HCEC 1CT (cell line): Measurements from ENCODE around the gene TIMM23.
"Not testable (repeated sequence)": the region's sequence is repeated elsewhere in the genome, so short reads cannot be mapped to it uniquely, and the experiment has no call there.

ENCODE experiments used
- DNase-seq: peaks from one replicate; pipeline ENCODE4 v3.0.0-alpha.2; 2017

The TIMM23 gene

DNA sequence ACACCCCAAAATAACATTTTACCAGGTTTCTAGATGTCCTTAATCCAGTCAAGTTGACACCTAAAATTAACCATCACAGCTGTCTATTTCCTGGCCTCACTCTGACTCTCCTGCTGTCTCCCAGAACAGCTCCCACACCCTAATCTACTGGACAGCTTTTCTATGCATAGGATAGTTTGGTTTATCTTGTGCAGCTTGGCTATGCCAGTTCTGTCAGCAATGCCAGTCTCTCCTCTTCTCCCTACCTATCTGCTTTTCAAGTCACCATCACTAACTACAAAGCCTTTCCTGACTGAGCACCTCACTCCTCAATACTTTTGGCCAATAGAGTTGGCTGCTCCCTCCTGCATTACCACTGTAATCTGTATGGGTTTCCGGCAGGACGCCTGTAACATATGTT, 53.1 kb downstream of the TIMM23 start:
- no peak for DNase-seq

DNA sequence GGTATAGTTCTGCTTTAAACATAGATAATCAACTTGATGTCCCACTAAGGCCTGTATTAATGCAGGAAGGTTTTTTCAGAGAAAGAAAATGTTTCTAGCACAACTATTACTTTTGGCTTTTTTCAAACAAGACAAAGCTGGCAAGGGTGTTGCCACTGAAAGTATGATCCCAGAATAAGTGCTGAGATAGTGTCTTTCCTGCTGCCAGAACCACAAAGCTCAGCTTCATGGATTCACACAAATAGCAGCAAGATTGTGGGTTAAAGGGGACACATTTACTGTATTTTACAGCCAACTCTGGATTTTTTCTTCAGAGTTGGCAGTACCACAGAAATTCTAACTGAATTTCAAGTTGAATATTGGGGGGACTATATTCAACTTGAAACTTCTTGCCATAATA, 53.8 kb downstream of the TIMM23 start:
- DNase-seq: no peak

DNA sequence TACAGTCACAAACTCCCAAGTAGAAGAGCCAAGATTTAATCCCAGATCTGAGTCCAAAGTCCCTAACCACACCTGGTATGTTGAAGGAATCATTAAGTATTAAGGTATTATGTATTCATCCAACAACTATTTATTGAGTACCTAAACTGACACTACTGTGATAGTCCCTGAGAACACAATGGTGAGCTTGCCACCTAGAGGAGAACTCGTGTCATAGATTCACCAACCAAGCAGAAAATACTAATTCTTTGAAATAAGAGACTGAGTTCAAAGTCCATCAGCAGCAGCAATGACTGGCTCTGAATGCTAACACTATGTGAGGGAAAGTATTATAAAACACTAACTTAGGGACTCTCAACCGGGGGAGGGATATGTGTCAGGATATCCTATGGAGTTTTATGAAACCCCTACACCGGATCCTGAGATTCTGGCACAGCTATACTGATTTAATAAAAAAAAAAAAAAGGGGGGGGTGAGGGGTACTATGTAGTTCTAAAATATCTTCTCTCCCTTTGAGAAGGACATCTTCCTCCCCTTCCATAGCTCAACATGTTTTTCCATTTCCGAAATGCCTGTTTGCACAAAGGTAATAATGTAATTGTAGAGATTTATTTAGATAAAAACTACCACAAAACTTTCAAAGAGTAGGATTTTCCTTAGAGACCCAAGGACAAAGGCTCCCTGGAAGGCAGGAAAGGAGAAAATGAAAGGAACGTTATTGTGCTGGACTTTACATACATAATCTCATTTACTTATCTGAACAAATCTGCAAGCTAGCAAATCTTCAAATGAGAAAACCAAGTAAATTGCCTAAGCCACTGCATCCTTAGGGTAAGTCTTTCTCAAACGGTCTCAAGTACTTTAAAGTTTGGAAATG, 56.5 kb downstream of the TIMM23 start:
- peak; percentile 77 for DNase-seq

DNA sequence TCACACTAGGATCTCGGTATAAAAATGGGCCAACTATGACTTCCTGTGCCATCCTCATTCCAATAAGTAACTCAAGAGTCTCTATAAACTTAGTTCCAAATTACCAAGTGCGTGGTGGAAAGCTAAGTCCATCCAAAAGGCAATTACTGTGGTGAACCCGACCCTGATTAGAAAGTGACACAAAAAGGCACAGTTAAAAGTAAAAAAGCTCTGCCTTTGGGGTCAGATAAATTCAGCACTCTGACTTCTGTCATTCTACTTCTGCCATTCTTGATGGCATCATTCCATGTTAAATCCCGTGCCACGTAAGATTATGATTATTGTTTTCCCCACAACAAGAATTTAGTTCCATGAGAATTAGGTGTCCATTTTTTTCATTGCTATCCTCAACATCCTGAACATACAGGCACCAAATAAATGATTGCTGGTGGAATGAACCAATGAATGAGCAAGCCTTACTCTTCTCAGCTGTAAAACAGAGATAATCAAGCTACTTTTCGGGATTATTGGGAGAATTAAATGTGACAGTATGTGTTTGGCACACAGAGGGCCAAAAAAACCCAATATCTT, 57.3 kb downstream of the TIMM23 start:
- DNase-seq: no peak

DNA sequence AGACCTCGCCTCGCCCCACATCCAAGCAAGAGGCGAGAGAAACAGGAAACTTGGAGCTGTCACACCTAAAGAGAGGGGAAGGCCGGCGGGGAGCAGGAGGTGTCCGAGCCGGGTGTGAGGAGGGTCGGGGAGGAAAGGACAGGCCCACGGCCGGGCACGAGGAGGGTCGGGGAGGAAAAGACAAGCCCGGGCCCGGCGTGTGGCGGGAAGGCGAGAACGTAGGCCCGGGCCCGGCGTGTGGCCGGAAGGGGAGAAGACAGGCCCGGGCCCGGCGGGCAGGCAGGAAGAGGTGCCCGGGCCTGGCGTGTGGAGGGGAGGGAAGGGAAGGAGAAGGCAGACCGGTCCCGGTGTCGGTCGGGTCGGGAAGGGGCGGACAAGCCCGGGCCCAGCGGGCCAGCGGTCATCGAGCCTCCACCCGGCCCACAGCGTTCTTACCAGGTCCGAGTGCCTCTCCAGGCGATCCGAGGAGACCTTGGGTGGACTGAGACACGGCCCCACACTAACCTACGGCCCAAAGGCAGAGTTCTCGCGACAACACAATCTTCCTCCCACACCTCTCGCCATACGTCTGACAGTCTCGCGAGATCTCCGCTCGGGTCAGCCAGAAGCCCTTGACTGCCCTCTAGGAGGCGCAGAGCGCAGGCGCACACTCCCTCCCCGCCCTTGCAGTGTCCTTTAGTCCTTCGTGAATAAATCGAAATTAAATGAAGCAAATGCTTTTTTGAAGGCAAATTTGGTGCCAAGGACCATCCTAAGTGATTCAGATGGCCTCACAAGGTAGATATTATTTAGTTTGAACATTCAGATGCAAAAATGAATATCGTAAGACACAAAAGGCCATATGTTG, 58.0 kb downstream of the TIMM23 start, which contains the start of gene NCOA4:
NCOA4 (minus strand) TSS at position 533 of the 847 bp plus-strand sequence. CDS start 13,943 bp downstream, outside the sequence.
- DNase-seq: peak; percentile 98

DNA sequence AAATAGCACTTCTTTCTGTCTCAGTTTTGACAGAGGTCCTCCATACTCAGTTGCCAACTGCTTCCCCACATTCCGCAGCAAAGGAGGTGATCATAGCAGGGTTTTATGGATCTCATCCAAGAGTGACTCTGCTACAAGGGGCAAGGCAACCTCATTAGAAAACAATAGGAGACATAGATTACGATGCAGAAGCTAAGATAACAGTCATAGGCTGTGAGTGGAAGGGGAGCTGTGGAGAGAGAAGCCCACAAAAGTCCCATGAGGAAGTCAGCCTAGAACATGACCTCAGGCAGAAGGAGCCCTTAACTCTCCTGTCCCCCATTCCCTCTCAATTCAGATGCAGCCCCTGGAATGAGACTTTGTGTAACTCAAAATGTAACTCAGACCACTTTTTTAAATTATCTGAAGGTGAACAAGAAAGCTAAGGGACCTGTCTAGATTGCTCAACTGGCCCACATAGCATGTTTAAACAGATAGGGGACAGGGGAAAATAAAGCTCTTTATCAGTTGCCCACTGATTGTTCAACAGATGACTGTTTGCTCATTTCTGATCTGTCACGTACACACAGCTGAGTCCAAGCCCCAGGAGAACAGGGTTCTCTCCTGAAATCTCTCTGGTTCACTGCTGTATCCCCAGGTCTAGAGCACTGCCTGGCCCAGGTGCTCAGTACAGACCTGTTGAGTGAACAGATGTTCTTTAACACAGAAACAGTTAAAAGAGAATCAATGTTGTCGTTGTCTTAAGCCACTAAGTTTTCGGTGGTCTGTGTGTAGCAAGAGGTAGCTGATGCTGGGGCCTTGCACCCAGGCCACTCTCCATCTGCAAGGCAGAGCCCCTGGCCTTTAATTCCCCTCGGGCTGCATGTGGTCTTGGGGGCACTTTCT, 59.6 kb downstream of the TIMM23 start:
- no peak for DNase-seq

DNA sequence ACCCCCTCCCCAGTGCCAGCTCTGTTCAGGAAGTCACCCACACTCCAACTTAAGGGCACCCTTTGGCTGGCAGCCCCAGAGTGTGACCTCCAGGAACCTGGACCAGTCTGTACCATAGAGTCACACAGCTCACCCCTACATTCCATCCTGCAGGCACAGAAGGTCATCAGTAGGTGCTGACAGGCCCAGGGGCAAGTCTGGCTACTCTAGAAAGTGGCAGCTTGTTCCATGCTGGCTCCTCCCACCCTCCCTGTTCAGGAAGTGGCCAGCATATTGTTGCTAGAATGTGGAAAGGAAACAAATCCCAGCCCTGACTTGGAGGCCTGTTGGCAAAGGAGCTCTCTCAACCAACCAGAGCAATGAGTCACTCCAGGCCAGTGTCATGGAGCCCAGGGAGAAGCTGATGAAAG, 61.3 kb downstream of the TIMM23 start:
- peak; percentile 66 for DNase-seq

DNA sequence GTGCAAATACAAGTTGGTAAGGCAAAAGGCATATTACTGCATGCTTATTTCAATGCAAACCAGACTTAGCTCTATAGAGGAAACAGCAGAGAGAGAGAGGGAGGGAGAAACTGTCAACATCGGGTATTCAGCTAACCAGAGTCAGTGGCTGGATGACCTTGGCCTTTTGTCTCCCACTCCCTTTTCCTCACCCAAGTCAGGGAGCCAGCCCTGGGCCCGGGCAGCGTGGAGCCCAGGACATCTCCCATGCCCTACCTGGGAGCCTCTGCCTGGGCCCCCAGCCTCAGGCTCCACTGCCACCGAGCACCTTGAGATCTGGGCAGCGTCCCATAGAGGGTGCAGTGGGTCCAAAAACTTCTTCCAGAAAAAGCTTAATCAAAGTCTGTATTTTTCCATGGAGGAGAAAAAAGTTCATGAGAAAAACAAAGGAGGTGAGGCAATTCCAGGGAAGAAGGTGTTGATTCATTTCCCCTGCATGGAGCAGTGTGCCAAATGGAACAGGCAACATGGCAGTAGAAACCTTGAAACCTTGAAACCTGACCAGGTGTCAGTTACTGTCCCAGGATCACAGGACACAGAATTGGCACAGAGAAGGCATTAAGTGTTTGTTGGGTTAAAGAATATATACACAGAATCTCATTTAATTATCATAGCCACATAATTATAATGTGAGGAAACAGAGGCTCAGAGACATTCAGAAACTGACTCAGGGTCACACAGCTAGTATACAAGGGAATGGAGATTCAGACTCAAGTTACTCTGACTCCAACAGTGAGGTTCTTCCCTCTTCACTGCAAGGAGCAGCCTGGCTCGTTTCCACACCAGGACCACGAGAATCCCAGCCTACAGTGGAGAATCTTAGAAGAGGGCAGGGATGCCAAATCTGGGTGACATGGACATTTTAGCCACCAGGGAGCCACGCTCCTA, 63.9 kb downstream of the TIMM23 start:
- DNase-seq: peak; percentile 31

DNA sequence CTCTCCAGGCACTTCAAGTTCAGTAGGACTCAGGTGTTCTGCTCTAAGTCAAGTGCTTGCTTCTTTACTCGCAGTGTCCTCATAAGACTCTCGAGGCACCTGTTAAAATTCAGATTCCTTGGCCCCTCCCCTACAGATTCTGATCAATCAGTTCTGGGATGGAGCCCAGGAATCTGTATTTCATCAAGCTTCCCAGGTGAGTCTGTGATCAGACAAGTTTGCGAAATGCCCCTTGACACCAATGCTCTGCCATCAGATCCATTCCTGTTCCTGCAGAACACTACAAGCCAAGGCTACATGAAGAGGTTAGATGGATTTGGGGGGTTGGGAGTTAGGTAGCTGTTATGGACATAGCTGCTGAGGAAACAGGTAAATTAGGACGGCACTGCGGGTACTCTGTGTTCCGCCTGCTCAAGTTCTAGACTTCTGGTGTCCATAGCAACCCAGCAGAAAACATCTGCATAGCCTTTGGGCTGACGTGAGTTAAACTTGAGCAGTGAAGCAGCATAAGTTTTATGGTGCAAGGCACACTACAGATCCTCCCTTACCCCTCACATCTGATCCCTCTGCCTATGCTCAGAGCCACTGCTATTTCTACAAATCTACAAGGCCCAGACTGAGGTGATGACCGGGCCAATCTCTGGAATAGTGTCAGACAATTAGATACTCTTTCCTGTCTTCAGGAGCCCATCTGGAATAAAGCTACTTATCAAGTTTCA, 65.0 kb downstream of the TIMM23 start:
- DNase-seq: no peak

DNA sequence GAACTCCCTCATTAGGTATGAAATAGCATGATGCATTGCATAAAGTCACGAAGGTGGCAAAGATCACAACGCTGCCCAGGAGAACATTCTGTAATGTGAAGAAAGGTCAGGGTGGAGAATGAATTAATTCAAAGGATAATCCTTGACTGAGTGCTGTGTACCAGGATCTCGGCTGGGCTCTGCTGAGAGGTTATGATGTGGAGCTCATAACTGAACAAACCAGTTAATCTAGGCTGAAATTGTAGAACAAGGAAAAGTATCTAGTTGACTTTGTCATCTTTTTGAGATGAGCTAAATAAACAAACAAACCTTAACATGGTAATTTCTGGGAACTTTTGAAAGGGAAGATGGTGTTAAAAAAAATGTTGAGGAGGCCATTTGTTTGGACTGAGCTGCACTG, 67.7 kb downstream of the TIMM23 start:
- DNase-seq: no peak

DNA sequence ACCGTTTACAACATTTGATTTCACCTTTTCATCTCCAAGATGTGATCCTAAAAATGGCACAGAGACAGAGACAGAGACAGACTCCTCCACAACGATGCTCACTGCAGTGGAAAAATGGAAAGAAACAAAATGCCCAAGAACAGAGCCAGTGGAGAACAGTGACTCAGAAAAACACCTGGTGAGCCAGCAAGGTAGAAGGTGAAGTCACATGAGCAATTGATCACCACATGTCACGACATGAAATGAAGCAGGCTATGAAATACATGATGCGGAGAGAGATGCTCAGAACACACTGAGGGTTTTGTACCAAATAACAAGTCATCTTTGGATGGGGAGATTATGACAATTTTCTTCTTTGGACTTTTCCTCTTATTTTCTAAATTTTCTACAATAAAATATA, 70.2 kb downstream of the TIMM23 start:
- DNase-seq: no peak

DNA sequence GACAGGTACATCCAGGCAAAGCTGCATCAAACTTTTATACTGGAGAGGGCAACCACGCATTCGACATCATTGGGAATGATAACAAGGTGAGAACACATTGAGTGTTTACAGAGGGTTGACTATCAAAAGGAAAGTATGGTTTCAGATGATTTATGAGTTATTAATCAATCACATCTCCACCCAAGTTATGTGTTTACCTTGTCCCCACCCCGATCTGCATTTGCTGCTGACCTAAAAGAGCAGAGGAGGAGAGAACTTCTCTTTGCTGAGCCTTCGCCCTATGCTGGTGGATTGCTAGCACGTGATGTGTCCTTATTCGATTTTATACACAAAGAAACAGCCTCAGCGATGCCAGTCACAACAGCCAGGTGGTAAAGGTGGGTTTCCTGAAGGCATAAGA, 74.0 kb downstream of the TIMM23 start, which contains the start of gene MSMB:
MSMB (minus strand) TSS at position 9 of the 400 bp plus-strand sequence. CDS start 32 bp downstream, outside the sequence.
- DNase-seq: no peak

DNA sequence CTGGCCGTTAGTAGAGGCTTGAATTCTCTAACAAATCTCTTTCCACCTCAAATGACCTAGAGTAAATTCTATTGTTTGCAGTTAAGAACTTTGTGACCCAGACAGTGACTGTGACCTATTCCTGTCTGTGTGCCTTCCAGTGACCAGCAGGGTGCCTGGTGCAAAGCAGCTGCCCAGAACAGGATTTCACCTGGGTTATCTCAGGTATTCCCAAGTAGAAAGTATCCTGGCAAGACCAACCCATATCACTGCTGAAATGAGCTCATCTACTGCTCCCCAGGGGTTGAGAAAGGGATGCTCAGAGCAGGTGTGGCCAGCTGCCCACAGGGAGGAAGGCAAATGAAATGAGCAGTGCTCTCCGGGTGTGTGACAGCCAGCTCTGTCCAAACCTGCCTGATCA, 75.9 kb downstream of the TIMM23 start:
- DNase-seq: no peak

DNA sequence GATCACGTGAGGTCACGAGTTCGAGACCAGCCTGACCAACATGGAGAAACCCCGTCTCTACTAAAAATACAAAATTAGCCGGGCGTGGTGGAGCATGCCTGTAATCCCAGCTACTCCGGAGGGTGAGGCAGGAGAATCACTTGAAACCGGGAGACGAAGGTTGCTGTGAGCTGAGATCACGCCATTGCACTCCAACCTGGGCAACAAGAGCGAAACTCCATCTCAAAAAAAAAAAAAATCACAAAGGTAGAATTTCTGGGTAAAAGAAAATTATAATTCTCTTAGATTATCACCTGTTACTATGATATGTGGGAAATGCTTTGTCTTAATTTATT, 77.2 kb downstream of the TIMM23 start:
- DNase-seq: not testable (repeated sequence)

DNA sequence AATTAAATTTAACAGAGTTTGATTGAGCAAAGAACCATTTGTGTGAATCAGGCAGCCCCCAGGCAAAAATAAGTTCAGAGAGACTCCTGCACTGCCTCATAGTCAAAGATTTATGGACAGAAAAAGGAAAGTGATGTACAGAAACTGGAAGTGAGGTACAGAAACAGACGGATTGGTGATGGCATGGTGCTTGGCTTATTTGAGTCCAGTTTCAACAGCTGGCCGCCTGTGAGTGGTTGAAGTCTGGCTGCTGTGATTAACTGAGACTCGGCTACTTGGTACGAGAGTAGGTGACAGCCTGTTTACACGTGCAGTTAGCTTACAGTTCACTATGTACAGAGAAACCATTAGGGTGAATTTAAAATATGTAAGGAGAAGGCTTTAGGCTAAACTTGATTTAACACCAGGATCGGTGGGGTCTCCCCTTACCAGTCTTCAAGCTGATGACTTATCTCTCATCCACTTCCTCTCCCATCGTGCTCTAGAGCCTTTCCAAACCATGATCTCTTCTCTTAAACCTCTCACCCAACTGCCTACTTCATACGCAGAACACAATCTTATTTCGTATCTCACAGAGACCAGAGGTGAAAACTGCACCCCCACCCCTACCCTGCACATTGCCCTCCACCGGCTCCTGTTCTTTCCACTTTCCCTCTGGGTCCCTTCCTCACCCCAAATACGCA, 78.8 kb downstream of the TIMM23 start:
- DNase-seq: no peak

DNA sequence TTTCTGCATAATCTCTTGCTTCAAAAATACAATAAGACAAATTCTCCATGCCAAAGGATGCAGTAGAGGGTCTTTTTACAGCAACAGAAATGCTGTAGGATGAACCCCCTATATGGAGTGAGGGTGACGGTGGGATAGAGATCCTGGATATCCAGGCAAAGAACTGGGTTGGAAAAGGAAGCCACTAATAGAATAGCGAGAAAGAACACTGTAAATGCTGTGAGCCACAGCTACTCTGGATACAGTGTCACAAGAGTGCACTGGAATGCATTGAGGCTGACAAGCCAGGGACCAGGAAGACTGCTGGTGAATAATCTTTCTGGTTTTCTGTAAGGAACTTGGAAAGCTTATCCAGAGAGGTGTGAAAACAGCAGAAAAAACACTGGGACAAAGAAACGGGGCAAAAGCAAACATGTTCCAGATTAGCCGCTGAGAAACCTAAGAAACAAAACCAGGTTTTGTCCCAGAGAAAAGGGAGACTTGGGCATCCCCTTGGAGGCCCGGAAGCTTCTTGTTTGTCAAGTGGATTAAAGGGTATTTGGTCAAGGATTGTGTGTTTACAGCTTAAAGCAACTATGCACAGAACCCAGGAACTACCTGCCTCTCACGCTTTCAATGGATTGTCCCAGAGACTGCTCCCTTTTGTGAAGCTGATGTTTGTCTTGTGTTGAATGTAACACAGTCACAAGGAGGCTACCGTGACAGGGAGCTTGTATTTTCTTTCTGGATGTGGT, 79.9 kb downstream of the TIMM23 start:
- no peak for DNase-seq

DNA sequence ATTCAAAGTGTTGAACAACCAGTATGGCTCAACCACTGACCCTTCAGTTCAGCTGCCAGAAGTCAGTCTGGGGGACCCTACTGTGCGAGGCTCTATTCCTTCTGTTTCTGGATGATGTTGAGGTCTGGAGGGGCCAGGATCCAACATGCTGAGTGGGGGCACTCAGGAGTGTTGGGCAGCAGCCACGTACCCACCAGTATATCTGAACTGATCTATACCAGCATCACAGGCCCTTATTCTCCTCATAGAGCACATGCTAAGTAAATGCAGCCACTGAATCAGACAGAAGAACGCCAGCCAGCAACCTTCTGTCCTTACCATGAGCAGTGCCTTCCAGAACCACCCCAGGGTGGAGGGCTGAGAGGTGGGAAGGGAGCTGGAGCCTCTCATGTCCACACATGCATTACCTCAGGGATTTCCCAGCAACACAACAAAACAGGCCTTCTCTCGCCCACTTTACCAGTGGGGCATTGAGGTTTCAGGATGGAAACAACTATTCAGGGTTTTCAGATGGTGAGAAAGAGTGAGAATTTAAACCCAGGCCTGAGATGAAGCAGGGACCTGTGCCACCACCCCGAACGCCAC, 80.6 kb downstream of the TIMM23 start:
- DNase-seq: no peak
